ES-I3 (cell line): ENCODE measurements around the gene TSPAN33.
"Not testable (repeated sequence)": the region's sequence is repeated elsewhere in the genome, so short reads cannot be mapped to it uniquely, and the experiment has no call there.

Experiments used
- H3K36me3 ChIP-seq: 2 replicates; pipeline ENCODE4 v1.6.1; 2013; ENCODE audit warnings: mild to moderate bottlenecking, low read length, control low read depth, moderate library complexity; ENCODE audit not compliant: insufficient read depth
- H3K4me1 ChIP-seq: 2 replicates; pipeline ENCODE4 v1.6.1; 2013; ENCODE audit warnings: mild to moderate bottlenecking, control low read depth, low read length; ENCODE audit not compliant: insufficient read depth
- H3K9ac ChIP-seq: 2 replicates; pipeline ENCODE4 v1.6.1; 2013; ENCODE audit warnings: low read depth, mild to moderate bottlenecking, low read length, moderate library complexity
- H3K9me3 ChIP-seq: 2 replicates; pipeline ENCODE4 v1.6.1; 2013; ENCODE audit warnings: mild to moderate bottlenecking, low read length, moderate library complexity; ENCODE audit not compliant: control insufficient read depth, insufficient read depth

The TSPAN33 gene

DNA sequence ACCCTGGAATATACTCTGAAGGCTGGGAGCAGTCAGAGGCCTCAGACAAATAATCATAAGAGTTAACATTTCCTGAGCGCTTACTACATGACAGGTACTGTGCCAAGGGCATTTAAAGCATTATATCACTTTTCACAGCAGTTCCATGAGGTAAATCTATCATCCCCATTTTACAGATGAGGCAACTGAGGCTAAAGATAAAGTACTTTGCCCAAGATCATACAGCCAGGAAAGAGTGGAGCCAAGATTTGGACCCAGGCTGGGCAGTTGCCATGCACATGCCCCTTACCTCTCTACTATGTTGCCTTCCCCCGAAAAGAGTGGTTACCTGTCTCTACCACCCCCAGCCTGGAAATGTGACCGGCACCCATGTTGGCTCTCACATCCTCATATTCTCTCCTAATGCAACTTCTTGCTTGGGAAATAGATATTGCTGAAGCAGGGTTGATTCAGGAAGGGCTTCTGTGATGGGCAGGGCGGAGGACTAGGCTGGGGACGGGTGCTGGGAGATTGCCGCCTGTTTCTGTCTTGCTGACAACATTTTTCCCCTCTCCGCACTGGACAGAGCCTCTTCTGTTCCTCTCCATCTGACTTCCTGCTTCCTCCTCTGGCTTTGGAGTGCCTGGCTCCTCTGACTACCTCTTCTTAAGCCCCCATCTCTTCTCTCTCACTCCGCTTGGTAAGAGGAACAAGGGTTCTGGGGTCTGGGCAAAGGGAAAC, 57.7 kb downstream of the TSPAN33 start:
- no peaks in the 10 kb centered on the region for H3K9me3 ChIP-seq
- H3K9ac ChIP-seq, result no peak overlapping the region
- H3K36me3 ChIP-seq, result no peaks in the 10 kb centered on the region
- H3K4me1 ChIP-seq, result no peaks in the 10 kb centered on the region

DNA sequence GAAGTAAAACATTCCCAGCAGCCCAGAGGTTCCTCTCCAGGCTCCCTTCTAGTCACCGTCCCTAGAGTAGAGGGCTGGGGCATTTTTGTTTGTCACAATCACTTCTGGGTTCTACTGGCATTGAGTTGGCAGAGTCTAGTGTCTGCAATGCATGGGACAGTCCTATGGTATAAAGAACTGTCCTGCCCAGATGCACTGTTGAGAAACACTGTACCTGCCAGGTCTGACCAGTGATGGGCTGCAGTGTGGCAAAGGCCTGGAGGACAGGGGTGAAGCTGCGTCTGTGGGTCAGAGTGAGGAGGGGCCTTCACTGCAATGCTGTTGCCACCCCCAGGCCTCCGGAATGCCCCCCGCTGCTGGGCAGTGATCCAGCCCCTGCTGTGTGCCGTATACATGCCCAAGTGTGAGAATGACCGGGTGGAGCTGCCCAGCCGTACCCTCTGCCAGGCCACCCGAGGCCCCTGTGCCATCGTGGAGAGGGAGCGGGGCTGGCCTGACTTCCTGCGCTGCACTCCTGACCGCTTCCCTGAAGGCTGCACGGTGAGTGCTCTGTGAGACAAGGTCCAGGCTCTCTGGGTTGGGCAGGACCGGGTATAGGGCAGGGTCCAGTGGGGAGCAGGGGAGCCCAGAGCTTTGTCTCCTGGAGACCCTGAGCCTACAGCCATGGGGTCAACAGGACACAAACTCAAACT, 58.7 kb downstream of the TSPAN33 start:
- no peak overlapping the region for H3K9ac ChIP-seq

DNA sequence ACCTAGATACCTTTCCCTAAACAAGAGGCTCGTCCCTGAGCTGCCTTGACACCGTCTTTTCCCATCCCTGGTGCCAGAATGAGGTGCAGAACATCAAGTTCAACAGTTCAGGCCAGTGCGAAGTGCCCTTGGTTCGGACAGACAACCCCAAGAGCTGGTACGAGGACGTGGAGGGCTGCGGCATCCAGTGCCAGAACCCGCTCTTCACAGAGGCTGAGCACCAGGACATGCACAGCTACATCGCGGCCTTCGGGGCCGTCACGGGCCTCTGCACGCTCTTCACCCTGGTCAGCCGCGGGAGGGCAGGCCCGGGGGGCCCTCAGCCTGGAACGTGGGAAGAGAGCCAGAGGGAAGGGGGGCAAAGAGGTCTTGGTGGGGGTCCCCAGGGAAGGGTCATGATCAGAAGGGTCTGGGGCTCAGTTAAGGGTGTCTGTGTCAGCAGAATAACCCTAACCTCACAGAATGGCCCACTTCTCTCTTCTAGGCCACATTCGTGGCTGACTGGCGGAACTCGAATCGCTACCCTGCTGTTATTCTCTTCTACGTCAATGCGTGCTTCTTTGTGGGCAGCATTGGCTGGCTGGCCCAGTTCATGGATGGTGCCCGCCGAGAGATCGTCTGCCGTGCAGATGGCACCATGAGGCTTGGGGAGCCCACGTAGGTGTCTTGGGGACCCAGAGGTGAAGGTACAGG, 60.8 kb downstream of the TSPAN33 start:
- H3K4me1 ChIP-seq, result no peaks in the 10 kb centered on the region
- no peaks in the 10 kb centered on the region for H3K36me3 ChIP-seq
- no peaks in the 10 kb centered on the region for H3K9me3 ChIP-seq
- no peak overlapping the region for H3K9ac ChIP-seq

More for the DNA sequence above, 58.7 kb downstream of the TSPAN33 start:
- no peaks in the 10 kb centered on the region for H3K4me1 ChIP-seq
- H3K9me3 ChIP-seq, result no peaks in the 10 kb centered on the region
- H3K36me3 ChIP-seq, result no peaks in the 10 kb centered on the region

DNA sequence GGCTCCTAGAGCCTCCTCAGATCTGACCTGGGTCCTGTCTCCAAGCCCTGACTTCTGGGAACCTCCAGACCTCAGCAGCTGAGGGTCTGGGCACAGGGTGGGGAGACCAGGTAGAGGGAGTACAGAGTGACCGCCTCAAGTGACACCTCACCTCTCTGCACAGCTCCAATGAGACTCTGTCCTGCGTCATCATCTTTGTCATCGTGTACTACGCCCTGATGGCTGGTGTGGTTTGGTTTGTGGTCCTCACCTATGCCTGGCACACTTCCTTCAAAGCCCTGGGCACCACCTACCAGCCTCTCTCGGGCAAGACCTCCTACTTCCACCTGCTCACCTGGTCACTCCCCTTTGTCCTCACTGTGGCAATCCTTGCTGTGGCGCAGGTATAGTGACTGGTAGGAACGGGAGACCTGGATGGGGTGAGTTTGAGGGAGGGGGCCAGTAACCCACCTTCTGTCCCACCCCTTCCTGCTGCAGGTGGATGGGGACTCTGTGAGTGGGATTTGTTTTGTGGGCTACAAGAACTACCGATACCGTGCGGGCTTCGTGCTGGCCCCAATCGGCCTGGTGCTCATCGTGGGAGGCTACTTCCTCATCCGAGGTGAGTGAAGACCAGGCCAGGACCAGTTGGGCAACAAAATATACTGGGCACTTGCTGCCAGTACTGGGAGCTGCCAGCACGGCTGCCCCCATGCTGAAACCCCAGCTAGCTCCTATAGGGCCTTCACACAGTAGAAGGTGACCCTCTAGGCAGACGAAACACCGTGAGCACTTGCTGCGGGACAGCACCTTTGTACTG, 61.7 kb downstream of the TSPAN33 start:
- no peak overlapping the region for H3K9ac ChIP-seq
- H3K4me1 ChIP-seq, result no peaks in the 10 kb centered on the region
- H3K9me3 ChIP-seq, result no peaks in the 10 kb centered on the region
- H3K36me3 ChIP-seq, result peaks cover 2% of the 10 kb centered on the region; the same call in 1 of the 2 replicates

DNA sequence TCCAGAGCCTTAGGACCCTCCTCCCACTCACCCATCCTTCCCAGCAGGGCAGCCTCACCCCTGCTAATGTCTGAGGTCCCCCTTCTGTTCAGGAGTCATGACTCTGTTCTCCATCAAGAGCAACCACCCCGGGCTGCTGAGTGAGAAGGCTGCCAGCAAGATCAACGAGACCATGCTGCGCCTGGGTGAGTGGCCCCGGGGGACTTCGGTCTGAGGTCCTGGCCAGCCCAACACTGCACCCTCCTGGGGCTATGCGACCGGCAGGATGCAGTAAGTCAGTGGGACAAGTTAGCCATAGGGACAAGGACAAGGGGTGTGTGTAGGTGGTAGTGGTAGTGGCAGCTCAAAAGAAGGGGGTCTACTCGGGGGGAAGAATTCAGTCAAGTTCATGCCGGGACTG, 64.2 kb downstream of the TSPAN33 start:
- no peak overlapping the region for H3K9ac ChIP-seq
- no peaks in the 10 kb centered on the region for H3K4me1 ChIP-seq
- peaks cover 4% of the 10 kb centered on the region; the same call in 1 of the 2 replicates for H3K36me3 ChIP-seq
- no peaks in the 10 kb centered on the region for H3K9me3 ChIP-seq

DNA sequence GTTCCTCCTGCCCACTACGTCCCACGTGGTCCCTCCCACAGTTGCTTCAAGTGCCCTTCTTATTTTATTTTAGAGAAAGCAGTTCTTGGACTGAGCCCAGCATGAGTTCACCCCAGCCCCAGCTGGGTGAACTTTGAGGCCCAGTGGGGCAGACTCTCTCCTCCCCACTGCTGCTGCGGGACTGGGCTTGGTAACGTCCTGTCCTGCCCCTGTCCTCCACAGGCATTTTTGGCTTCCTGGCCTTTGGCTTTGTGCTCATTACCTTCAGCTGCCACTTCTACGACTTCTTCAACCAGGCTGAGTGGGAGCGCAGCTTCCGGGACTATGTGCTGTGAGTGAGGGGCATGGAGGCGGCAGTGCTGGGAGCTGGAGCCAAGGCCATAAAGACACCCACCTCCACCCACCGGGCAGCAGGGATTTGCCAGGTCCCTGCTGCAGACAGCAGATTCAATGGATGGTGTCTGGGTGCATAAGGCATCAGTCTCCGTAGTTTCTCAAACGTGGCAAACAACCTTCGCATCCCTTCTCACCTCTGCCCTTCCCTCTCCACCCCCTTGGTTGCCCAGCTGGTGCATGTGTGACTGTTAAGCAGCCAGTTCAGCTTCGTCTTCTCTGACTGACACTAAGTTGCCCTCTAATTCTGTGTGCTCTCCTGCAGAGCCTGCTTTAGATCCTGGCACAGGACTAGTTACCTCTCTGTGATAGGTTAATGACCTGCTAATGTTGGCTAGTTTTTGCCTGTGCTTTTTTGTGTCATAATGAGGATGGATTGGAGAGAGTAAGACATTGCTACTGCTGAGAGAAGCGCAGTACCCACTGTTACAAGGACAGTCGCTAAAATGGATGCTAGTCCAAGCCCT, 64.8 kb downstream of the TSPAN33 start:
- H3K4me1 ChIP-seq, result no peaks in the 10 kb centered on the region
- no peaks in the 10 kb centered on the region for H3K9me3 ChIP-seq
- no peak overlapping the region for H3K9ac ChIP-seq
- peaks cover 4% of the 10 kb centered on the region; the same call in 1 of the 2 replicates for H3K36me3 ChIP-seq

DNA sequence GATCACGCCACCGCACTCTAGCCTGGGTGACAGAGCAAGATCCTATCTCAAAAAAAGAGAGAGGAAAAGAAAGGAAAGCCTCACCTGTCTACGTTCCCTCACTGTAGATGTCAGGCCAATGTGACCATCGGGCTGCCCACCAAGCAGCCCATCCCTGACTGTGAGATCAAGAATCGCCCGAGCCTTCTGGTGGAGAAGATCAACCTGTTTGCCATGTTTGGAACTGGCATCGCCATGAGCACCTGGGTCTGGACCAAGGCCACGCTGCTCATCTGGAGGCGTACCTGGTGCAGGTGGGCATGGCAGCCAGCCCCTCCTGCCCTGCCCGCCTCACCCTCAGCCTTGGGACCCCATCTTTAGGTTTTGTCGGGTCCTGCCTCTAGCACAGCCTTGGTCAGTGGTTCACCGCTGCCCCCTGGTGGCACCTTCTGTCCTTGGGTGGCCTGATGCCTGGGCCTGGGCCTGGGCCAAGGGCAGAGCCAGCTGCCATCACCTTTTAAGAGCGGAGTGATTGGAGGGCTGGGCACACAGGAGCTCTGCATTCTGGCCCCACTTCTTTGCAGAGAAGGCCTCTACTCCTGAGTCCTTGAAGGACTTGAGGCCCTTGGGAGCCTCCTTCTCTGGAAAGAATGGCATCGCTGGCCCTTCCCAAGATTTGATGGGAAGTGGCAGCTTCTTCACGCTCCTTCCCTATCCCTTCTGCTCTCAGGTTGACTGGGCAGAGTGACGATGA, 65.9 kb downstream of the TSPAN33 start:
- Histone ChIP-seq H3K36me3 (peaks cover 4% of the 10 kb centered on the region; the same call in 1 of the 2 replicates), H3K9me3 (no peaks in the 10 kb centered on the region), H3K4me1 (no peaks in the 10 kb centered on the region), H3K9ac (no peak overlapping the region)

DNA sequence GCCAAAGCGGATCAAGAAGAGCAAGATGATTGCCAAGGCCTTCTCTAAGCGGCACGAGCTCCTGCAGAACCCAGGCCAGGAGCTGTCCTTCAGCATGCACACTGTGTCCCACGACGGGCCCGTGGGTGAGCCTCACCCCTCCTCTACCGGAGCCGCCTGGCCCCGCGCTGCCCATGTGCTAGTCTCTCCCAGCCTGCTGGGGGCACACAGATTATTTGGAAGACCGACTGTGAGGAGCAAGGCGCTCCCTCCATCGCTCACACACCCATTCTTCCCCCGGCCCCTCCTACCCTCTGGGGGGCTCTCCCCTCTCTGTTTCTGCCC, 66.4 kb downstream of the TSPAN33 start:
- no peaks in the 10 kb centered on the region for H3K4me1 ChIP-seq
- H3K9ac ChIP-seq, result no peak overlapping the region
- H3K36me3 ChIP-seq, result peaks cover 4% of the 10 kb centered on the region; the same call in 1 of the 2 replicates

DNA sequence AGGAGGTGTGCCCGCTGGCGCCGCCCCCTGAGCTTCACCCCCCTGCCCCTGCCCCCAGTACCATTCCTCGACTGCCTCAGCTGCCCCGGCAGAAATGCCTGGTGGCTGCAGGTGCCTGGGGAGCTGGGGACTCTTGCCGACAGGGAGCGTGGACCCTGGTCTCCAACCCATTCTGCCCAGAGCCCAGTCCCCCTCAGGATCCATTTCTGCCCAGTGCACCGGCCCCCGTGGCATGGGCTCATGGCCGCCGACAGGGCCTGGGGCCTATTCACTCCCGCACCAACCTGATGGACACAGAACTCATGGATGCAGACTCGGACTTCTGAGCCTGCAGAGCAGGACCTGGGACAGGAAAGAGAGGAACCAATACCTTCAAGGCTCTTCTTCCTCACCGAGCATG, 67.6 kb downstream of the TSPAN33 start:
- no peaks in the 10 kb centered on the region for H3K4me1 ChIP-seq
- peaks cover 4% of the 10 kb centered on the region; the same call in 1 of the 2 replicates for H3K36me3 ChIP-seq
- no peak overlapping the region for H3K9ac ChIP-seq
- H3K9me3 ChIP-seq, result no peaks in the 10 kb centered on the region

More for the DNA sequence above, 66.4 kb downstream of the TSPAN33 start:
- H3K9me3 ChIP-seq, result no peaks in the 10 kb centered on the region

DNA sequence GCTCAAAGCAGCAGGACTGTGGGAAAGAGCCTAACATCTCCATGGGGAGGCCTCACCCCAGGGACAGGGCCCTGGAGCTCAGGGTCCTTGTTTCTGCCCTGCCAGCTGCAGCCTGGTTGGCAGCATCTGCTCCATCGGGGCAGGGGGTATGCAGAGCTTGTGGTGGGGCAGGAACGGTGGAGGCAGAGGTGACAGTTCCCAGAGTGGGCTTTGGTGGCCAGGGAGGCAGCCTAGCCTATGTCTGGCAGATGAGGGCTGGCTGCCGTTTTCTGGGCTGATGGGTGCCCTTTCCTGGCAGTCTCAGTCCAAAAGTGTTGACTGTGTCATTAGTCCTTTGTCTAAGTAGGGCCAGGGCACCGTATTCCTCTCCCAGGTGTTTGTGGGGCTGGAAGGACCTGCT, 68.1 kb downstream of the TSPAN33 start:
- no peaks in the 10 kb centered on the region for H3K4me1 ChIP-seq
- H3K36me3 ChIP-seq, result peaks cover 4% of the 10 kb centered on the region; the same call in 1 of the 2 replicates
- no peak overlapping the region for H3K9ac ChIP-seq
- H3K9me3 ChIP-seq, result no peaks in the 10 kb centered on the region

DNA sequence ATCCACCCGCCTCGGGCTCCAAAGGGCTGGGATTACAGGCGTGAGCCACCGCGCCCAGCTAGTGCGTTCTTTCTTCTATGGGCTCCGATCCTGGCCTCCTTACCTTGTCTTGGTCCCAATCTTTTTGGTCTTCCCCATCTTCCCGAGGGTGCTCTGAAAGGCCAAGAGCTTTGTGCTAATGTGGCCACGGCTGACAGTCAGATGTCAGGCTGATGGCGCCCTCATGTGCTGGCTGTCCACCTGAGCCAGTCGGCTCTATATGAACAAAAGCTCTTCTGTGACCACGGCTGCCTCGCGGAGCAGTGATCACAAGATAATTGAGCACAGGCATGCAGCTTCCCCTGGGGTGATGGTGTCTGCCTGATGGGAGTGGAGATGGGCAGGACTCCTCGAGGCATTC, 69.3 kb downstream of the TSPAN33 start:
- Histone ChIP-seq H3K9ac (no peak overlapping the region), H3K36me3 (peaks cover 4% of the 10 kb centered on the region; the same call in 1 of the 2 replicates), H3K4me1 (no peaks in the 10 kb centered on the region), H3K9me3 (no peaks in the 10 kb centered on the region)

DNA sequence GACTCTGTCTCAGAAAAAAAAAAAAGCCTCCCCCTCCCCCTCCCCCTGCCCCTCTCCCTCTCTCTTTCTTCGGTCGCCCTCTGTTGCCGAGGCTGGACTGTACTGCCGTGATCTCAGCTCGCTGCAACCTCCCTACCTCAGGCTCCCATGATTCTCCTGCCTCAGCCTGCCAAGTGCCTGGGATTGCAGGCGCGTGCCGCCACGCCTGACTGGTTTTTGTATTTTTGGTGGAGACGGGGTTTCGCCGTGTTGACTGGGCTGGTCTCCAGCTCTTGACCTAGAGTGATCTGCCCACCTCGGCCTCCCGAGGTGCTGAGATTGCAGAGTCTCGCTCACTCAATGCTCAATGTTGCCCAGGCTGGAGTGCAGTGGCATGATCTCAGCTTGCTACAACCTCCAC, 71.2 kb downstream of the TSPAN33 start:
- H3K36me3 ChIP-seq, H3K9ac ChIP-seq, H3K9me3 ChIP-seq, H3K4me1 ChIP-seq: not testable (repeated sequence)

DNA sequence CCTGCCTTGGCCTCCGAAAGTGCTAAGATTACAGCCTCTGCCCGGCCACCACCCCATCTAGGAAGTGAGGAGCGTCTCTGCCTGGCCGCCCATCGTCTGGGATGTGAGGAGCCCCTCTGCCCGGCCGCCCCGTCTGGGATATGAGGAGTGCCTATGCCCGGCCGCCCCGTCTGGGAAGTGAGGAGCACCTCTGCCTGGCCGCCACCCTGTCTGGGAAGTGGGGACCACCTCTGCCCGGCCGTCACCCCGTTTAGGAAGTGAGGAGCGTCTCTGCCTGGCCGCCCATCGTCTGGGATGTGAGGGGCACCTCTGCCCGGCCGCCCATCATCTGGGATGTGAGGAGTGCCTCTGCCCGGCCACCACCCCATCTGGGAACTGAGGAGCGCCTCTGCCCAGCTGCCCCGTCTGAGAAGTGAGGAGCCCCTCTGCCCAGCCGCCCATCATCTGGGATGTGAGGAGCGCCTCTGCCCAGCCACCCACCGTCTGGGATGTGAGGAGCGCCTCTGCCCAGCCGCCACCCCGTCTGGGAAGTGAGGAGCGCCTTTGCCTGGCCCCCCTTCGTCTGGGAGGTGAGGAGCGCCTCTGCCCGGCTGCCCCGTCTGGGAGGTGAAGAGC, 71.7 kb downstream of the TSPAN33 start:
- not testable (repeated sequence) for H3K9ac ChIP-seq, H3K36me3 ChIP-seq, H3K4me1 ChIP-seq, H3K9me3 ChIP-seq
